ENCODE measurements around the gene LGR6. TPM values are rescaled to one million over a fixed set of nuclear protein-coding genes. Genes with fewer than 3 reads are reported as not detected.
"Not testable (repeated sequence)": the region's sequence is repeated elsewhere in the genome, so short reads cannot be mapped to it uniquely, and the experiment has no call there.

The LGR6 gene
- total RNA-seq, 1 experiment from 2014 or later, result 30.3 TPM

DNA sequence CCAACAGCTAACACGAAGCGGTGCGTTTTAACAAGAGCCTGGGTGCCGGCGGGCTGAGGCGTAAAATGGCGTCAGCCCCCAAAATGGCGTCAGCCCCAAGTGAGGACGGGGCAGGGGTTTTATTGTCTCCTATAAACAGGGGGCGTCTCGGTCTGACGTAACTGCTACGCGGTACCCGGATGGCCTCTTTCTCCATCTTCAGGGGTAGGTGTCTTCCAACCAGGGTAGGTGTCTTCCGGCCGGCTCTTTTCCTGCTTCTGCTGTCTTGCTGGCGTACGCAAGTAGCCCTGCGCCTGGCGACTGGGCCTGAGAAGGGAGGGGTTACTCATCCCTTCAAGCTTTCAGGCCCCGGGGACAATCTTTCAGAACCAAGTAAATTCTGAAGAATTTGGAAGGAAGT is 45.3 kb downstream of the LGR6 start:
- no peak for DNase-seq (ENCODE audit: low read depth)

- DNase-seq (ENCODE audit: low read depth), result not testable (repeated sequence)
These were observed 46.6 kb downstream of the LGR6 start for GRCh38 chr1:202240226-202240625.

DNA sequence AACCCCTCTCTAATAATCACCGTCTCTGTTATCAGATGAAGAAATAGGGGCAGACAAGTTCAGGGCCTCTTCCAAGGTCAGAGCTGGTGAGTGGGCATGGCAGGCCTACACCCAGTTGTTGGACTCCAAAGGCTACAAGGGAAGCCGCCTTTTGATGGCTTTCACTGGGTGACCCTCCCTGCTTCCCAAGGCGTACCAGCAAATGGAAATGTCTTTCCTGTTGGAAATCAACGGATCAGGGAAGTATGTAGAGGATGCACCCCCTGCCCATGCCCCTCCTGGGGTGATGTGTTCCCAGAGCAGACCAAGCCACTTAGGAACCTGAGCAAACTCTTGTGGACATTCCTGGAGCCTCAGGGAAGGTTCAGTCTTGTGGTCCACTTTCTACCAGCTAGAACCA is 47.4 kb downstream of the LGR6 start:
- DNase-seq (ENCODE audit: low read depth), result no peak

DNA sequence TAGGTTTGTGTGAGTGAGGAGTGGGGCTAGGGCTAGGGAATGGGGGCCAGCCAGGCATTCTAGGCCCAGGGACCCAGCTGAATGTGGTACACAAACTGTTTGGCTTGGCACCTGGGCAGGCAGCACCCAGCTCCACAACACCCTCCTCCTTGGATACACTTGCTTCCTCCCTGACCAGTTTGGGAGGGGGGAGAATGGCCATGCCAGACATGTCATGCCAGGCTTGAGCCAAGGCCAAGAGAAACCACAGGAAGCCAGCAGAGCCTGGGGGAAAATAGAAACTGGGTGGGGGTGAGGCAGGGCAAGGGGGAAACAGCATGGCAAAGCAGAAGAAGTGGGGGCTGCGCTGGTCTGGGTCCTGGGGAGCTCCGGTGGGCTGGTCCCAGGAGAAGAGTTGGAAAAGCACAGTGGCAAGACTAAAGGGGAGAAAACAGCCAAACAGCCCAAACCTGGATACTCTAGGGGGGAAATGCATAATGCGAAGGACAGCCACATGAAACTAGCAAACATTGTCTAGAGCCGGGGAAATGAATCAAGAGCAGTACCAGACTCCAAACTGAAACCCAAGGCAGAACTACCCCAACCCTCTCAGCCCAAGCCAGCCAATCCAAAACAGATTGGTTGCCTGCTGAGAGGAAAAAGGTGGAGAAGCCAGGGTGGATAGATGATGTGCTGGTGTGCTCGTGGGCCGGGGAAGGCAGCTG is 47.9 kb downstream of the LGR6 start:
- peak; percentile 46 for DNase-seq (ENCODE audit: low read depth)

GRCh38 chr1:202242080-202242419 is 48.5 kb downstream of the LGR6 start:
- no peak for DNase-seq (ENCODE audit: low read depth)

GRCh38 chr1:202243006-202243405 is 49.4 kb downstream of the LGR6 start:
- DNase-seq (ENCODE audit: low read depth), result no peak

- no peak for DNase-seq (ENCODE audit: low read depth)
These were observed 51.3 kb downstream of the LGR6 start for GRCh38 chr1:202244841-202245261.

GRCh38 chr1:202245391-202245790 is 51.8 kb downstream of the LGR6 start:
- no peak for DNase-seq (ENCODE audit: low read depth)

GRCh38 chr1:202247104-202247503 is 53.5 kb downstream of the LGR6 start:
- no peak for DNase-seq (ENCODE audit: low read depth)

GRCh38 chr1:202247837-202248795 is 54.5 kb downstream of the LGR6 start:
- peak; percentile 72 for DNase-seq (ENCODE audit: low read depth)

DNA sequence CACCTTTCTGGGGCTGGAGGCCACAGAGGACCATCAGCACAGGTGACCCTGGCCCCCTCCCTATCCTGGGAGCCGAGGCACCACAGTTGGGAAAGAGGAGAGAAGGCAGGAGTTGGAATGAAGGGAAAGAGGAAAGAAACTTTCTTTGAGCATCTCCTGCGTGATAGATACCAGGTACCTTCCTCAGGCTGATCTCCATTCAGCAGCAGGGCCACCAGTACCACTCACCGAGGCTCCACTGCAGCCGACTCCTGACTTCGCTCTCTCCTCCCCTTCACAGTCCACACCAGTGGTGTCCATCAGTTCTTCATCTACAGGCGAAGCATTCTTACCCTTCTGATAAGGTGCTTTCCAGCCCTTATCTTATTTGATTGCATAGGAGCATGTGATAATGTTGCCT is 55.3 kb downstream of the LGR6 start:
- DNase-seq (ENCODE audit: low read depth), result no peak

GRCh38 chr1:202249436-202249835 is 55.8 kb downstream of the LGR6 start:
- DNase-seq (ENCODE audit: low read depth), result no peak

- peak; percentile 89 for DNase-seq (ENCODE audit: low read depth)
These were observed 56.2 kb downstream of the LGR6 start for GRCh38 chr1:202249846-202250245.

DNA sequence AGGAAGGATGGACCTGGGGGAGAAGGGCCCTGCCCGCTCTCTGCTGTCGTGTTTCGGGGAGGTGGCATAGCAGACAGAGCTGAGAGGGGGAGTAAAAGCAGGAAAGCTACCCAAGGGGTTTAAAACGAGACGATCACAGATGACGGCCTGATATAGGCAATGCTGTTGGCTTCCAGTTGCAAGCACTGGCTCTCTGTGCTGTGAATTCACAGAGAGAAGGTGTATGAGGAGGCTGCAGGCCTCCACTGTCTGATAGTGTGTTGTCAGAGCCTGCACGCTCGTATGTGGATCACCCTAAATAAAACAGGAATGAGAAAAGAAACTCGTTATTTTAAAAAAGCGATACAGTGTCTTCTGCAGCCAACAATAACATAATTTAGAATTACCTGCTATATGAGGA is 57.4 kb downstream of the LGR6 start:
- no peak for DNase-seq (ENCODE audit: low read depth)

- no peak for DNase-seq (ENCODE audit: low read depth)
These were observed 58.0 kb downstream of the LGR6 start for GRCh38 chr1:202251424-202252256.

DNA sequence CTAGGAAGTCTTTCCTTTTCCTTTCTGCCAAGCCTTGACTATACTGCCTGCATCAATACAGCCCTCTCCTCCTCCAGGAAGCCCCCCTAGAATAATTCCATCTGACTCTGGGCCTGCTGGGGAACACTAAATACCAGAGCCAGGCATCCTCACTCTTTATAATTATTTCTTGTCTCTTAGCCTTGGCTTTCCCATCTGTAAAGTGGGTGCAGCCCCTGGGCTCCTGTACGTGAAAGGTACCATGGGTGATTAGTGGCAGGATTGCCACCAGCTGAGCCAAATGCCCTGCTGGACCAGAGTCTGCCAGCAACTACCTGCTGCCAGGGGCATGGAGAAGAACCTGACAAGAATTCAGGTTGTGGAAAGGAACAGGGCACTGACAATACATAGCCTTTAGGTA is 58.7 kb downstream of the LGR6 start:
- no peak for DNase-seq (ENCODE audit: low read depth)

DNA sequence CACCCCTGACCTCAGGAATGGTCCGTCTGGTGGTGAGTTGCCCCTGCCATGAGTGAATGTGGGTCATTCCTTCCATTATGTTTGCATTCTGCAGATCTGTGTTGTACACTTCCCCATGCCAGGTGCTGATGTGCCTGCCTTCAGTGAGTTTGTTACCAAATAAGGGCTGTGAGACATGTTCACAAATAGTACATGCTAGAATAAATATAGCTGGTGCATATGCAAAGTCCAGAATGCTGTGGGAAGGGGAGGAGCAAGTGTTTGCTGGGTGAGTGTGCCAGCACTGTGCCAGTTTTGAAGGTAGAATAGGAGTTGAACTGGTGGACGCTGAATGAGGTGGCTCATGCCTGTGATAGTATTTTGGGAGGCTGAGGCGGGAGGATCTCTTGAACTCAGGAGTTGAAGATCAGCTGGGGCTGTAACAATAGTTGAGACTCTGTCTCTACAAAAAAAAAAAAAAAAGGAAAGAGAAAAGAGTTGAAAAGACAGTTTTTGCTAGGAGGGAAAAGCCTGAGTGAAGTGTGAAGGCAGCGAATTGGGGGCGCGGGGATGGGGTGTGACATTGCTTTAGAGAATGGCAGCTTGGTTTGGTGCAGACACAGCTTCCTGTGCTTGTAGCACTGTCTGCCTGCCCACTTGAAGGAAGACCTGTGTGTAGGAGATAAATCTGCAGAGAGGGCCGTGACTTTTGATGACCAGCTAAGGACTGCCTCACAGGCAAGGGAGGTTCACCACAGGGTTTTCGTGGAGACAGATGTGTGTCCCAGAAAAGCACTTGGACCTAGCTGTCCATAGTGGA is 61.1 kb downstream of the LGR6 start:
- peak; percentile 39 for DNase-seq (ENCODE audit: low read depth)

DNA sequence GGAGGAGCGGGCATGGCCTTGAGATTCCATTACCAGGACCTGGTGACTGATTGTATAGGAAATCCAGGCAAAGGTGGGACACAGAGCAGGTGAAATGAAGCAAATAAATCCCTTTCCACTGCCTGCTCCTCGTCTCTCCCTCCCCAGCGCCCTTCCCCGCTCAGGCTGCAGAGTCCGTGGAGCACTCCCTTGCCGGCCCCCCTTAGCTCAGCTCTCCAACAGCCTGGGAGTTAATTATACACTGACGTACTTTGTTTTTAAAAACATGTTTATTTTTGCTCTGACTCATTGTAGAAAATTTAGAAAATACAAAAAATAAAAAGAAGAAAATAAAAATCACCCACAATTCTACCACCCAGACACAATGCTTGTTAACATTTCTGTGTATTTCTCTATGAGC is 61.7 kb downstream of the LGR6 start:
- DNase-seq (ENCODE audit: low read depth), result no peak

DNA sequence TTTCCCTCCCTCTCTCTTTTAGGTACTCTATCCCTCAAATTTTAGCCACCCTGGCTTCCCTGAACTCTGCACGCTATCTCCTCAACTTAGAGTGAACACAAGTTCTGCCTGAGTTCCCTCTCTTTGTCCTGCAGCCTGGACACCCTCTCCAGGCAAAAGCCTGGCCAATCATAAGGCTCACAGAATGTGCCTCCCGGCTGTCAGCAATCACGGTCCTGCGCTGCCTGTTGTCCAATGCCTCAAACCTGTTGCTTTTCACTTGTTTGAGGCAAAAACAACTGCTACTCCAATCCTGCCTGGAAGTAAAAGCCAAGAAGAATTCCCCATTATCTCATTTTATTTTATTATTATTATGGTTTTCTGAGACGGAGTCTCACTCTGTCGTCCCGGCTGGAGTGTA is 66.1 kb downstream of the LGR6 start:
- DNase-seq (ENCODE audit: low read depth), result no peak

- DNase-seq (ENCODE audit: low read depth), result not testable (repeated sequence)
These were observed 67.8 kb downstream of the LGR6 start for GRCh38 chr1:202261209-202261958.

DNA sequence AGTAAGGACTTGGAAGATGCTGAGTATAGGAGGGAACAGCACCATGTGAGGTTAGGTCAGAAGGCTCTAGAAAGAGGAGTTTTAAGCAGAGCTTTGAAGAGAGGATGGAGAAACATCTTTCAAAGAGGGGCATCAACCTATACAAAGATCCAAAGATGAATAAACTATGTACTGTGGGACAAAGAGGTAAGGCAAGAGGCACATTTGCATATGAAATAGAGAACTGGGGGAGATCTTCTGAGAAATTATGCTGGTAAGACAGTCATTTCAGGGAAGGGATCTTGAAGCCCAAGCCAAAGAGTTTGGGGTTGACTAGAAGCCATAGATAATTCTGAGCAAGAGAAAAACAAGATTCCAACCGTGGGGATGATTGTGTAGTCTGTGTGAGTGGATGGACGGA is 70.0 kb downstream of the LGR6 start:
- DNase-seq (ENCODE audit: low read depth), result no peak

All from RPMI7951 (cell line).